Mucosa of stomach (tissue), 1 donor: ENCODE data around the gene PILRA.
"Not testable (repeated sequence)": the region's sequence is repeated elsewhere in the genome, so short reads cannot be mapped to it uniquely, and the experiment has no call there.

ENCODE experiments used
- H3K27me3 ChIP-seq: one replicate; pipeline ENCODE4 v1.7.0; 2013; ENCODE audit warnings: mild to moderate bottlenecking, low read length; ENCODE audit not compliant: control insufficient read depth, insufficient read depth
- H3K36me3 ChIP-seq: one replicate; pipeline ENCODE4 v1.7.0; 2013; ENCODE audit warnings: low read length; ENCODE audit not compliant: control insufficient read depth, insufficient read depth
- H3K4me1 ChIP-seq: one replicate; pipeline ENCODE4 v1.7.0; 2013; ENCODE audit warnings: mild to moderate bottlenecking, low read length; ENCODE audit not compliant: control insufficient read depth, insufficient read depth
- H3K4me3 ChIP-seq: one replicate; pipeline ENCODE4 v1.7.0; 2013; ENCODE audit warnings: low read length
- H3K9ac ChIP-seq: one replicate; pipeline ENCODE4 v1.7.0; 2013; ENCODE audit warnings: mild to moderate bottlenecking, low read length, moderate library complexity
- H3K9me3 ChIP-seq: one replicate; pipeline ENCODE4 v1.7.0; 2013; ENCODE audit warnings: mild to moderate bottlenecking, low read length, moderate library complexity; ENCODE audit not compliant: control insufficient read depth
- donor health status: Pancreatic carcinoma.

The PILRA gene

DNA sequence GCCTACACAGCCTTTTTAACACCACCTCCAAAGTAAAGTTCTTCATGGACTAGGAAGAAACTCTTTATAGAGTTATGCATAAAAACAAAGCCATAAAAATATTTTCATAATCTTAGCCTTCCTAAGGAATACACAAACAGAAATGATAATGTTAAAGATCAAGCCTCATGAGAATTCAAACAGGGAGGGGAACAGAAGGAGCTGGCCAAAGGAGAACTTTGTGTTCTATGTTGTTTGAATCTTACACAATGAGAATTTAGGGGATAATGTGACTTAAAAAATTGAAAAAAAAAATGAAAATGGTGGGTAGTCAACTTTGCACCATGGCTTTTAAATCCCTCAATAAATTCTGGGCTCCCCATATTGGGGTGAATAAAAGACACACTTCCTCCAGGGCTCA, 24.5 kb upstream of the PILRA start:
- Histone ChIP-seq H3K9me3 (no peaks in the 10 kb centered on the region), H3K4me1 (peaks cover 5% of the 10 kb centered on the region), H3K4me3 (no peak overlapping the region), H3K9ac (no peak overlapping the region), H3K27me3 (no peaks in the 10 kb centered on the region), H3K36me3 (peaks cover 17% of the 10 kb centered on the region)

DNA sequence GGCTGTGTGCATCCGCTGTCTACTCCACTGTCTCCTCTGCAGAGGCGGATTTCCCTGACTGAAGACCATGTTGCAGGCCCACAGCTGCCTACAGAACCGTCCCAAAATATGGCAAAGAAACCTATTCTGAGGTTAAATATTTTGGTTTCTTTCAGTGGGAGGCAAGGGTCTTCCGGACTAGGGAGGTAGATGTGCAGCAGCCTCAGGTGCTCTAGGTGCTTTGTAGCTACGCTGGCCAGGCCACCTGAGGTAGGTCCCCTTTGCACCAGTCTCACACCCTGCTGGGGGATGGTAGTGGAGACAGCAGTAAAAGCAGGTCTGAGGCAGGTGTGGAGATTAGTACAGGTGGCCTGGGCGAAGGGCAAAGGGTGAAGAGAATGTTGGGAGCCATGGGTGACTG, 23.5 kb upstream of the PILRA start:
- no peaks in the 10 kb centered on the region for H3K27me3 ChIP-seq
- H3K4me1 ChIP-seq = peaks cover 2% of the 10 kb centered on the region
- H3K9me3 ChIP-seq = no peaks in the 10 kb centered on the region
- H3K4me3 ChIP-seq = no peak overlapping the region
- H3K9ac ChIP-seq = no peak overlapping the region
- peaks cover 17% of the 10 kb centered on the region for H3K36me3 ChIP-seq

DNA sequence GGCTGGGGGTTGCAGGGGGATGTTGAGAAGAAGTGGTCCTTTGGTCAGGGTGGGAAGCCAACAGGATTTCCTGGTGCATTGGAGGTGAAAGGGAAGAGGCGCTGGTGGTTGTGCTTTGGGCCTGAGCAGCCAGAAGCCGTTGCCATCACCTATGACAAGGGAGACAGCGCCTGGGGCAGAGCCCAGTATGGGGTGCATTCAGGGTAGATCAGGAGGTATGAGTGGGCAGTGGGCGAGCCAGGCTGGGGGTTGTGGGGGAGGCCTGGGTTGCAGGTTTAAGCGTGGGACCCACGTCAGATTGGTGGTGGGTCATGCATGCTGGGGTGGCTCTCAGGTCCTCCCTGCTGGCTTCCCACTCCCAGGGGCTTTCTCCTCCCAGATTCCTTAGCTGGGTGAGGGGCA, 21.6 kb upstream of the PILRA start:
- H3K36me3 ChIP-seq = peaks cover 11% of the 10 kb centered on the region
- H3K27me3 ChIP-seq = no peaks in the 10 kb centered on the region
- no peaks in the 10 kb centered on the region for H3K9me3 ChIP-seq
- H3K4me1 ChIP-seq = no peaks in the 10 kb centered on the region
- no peak overlapping the region for H3K9ac ChIP-seq
- no peak overlapping the region for H3K4me3 ChIP-seq

DNA sequence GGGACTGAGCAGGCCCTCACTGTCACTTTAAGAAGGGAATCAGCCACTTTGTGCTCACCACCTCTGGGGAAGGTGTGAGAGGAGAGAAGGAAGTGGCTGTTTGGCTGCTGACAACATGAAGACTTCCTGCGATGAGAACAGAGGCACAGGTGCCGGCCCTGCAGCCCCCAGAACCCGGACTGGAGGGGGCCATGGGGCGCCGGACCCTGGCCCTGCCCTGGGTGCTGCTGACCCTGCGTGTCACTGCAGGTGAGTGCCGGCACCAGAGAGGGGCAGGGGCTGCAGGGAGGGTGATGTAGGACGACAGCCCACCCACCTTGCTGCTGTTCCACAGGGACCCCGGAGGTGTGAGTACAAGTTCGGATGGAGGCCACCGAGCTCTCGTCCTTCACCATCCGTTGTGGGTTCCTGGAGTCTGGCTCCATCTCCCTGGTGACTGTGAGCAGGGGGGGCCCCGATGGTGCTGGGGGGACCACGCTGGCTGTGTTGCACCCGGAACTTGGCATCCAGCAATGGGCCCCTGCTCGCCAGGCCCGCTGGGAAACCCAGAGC, 21.0 kb upstream of the PILRA start:
- not testable (repeated sequence) for H3K4me1 ChIP-seq, H3K9me3 ChIP-seq, H3K27me3 ChIP-seq, H3K9ac ChIP-seq, H3K4me3 ChIP-seq, H3K36me3 ChIP-seq

DNA sequence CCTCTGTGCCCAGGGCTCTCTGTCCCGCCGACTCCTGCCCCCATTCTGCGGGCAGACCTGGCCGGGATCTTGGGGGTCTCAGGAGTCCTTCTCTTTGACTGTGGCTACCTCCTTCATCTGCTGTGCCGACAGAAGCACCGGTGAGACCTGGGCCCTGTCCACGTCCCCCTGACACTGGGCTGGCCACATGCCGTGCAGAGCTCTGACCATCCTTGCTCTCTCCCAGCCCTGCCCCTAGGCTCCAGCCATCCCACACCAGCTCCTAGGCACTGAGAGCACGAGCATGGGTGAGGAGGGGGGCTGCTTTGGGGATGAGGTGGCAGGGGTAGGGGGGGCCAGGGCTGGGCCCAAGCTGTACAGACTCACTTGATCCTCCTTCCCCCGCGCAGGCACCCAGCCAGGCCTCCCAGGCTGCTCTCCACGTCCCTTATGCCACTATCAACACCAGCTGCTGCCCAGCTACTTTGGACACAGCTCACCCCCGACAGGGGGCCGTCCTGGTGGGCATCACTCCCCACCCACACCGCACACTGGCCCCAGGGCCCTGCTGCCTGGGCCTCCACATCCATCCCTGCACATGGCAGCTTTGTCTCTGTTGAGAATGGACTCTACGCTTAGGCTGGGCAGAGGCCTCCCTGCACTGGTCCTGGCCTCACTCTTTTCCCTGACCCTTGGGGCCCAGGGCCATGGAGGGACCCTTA, 20.2 kb upstream of the PILRA start:
- Histone ChIP-seq H3K9me3 (no peaks in the 10 kb centered on the region), H3K4me1 (no peaks in the 10 kb centered on the region), H3K9ac (no peak overlapping the region), H3K27me3 (no peaks in the 10 kb centered on the region), H3K36me3 (peaks cover 5% of the 10 kb centered on the region), H3K4me3 (no peak overlapping the region)

DNA sequence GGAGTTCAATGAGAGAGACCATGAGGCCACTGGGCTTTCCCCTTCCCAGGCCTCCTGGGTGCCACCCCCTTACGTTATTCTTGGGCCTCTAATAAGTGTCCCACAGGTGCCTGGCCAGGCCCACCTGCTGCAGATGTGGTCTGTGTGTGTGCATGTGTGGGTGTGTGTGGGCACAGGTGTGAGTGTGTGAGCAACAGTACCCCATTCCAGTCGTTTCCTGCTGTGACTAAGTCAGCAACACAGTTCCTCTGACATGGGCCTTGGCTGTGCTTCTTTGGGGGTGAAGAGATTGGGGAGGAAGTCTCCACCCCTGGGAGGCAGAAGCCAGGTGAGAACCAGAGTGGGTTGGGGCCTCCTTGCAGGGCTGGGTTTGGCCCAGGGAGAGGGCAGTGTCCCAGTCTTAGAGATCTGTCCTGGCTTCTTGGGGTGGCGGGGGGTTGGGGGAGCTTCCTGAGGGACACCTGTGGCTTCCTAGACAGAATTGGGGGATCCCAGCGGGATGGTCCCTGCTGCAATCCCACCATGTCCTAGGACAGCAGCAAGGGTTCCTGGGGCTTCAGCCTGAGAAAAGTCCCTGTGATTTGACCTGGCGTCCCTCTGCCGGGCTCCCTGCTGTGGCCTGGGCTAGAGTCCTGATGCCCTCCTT, 19.5 kb upstream of the PILRA start:
- no peak overlapping the region for H3K9ac ChIP-seq
- H3K4me3 ChIP-seq = no peak overlapping the region
- H3K9me3 ChIP-seq = no peaks in the 10 kb centered on the region
- peaks cover 6% of the 10 kb centered on the region for H3K36me3 ChIP-seq
- no peaks in the 10 kb centered on the region for H3K27me3 ChIP-seq
- no peaks in the 10 kb centered on the region for H3K4me1 ChIP-seq

DNA sequence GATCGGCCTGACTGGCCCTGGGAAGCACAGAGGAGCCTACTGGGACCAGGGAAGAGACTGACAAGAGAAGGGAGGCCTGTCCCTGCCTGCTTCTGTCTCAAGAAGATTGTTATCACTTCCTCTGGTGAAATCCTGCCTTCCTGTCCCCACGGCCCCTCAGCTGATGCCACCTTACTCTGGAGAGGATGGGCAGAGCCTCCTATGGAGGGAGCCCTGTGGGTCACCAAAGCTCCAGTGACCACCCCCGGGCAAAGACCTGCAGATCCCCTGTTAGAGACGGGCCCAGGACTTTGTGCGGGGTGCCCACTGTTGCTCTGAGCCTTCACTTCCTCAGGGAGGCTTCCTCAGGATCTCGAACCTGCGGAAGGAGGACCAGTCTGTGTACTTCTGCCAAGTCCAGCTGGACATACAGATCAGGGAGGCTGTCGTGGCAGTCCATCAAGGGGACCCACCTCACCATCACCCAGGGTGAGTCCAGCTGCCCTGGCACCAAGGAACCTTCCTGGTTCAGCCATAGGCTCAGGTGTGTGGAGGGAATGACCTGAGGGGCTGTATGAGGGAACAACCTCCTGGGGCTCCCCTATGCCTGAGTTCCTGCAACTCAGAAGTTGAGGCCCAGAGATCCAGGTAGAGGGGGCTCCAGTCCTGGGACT, 16.7 kb upstream of the PILRA start:
- H3K4me3 ChIP-seq = no peak overlapping the region
- no peak overlapping the region for H3K9ac ChIP-seq
- H3K36me3 ChIP-seq = peaks cover 13% of the 10 kb centered on the region
- no peaks in the 10 kb centered on the region for H3K4me1 ChIP-seq
- H3K27me3 ChIP-seq = no peaks in the 10 kb centered on the region
- H3K9me3 ChIP-seq = no peaks in the 10 kb centered on the region

DNA sequence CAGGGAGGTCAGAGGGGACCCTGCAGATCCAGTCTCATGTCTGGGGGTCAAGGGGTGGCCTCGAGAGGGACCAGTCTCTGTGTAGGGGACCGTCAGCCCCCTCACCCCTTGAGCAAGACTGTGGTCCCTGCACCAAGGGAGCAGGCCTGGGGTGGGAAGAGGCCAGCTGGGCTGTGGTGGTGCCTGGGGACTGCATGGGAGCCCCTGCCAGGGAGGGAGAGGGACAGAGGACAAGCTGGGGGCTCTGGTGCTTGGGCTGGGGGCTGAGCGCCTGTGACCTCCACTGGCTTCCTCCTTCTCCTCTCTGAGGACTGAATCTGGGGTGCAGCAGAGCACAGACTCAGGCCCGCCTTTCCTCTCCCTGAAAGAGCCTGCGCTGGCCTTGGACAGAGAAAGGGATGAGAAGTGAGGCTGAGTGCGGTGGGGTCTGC, 16.1 kb upstream of the PILRA start:
- Histone ChIP-seq H3K9ac (no peak overlapping the region), H3K36me3 (peaks cover 13% of the 10 kb centered on the region)

DNA sequence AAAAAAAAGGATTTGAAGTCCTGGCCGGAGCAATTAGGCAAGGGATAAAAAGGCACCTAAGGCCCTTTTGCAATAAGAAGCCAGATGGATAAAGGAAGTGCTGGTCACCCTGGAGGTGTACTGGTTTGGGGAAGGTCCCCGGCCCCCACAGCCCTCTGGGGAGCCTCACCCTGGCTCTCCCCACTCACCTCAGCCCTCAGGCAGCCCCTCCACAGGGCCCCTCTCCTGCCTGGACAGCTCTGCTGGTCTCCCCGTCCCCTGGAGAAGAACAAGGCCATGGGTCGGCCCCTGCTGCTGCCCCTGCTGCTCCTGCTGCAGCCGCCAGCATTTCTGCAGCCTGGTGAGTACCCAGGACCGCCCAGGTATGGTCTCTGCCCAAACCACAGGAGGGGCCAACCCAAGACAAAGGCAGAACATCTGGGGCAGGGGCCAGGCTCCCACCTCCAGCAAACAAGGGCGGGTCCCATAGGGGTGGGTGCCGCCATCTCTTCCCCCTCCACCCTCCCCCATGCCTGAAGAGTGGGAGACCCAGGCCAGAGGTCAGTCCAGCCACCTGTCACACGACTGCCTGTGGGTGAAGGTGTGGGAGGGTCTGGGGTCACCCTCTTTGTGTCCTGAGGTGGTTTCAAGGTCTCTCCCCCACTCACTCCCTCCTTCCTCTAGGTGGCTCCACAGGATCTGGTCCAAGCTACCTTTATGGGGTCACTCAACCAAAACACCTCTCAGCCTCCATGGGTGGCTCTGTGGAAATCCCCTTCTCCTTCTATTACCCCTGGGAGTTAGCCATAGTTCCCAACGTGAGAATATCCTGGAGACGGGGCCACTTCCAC, 15.0 kb upstream of the PILRA start, which contains the start of gene PILRB:
Gene PILRB (plus strand): TSS at position 91 of the 830 bp plus-strand sequence. CDS start 186 bp downstream, at position 277.
- Histone ChIP-seq H3K27me3 (no peaks in the 10 kb centered on the region), H3K4me1 (no peaks in the 10 kb centered on the region), H3K36me3 (peaks cover 11% of the 10 kb centered on the region), H3K9ac (no peak within 1 kb of the TSS), H3K4me3 (no peak within 1 kb of the TSS), H3K9me3 (no peaks in the 10 kb centered on the region)

More for the DNA sequence above, 16.1 kb upstream of the PILRA start:
- H3K9me3 ChIP-seq = no peaks in the 10 kb centered on the region
- H3K4me1 ChIP-seq = no peaks in the 10 kb centered on the region
- H3K4me3 ChIP-seq = no peak overlapping the region
- H3K27me3 ChIP-seq = no peaks in the 10 kb centered on the region

DNA sequence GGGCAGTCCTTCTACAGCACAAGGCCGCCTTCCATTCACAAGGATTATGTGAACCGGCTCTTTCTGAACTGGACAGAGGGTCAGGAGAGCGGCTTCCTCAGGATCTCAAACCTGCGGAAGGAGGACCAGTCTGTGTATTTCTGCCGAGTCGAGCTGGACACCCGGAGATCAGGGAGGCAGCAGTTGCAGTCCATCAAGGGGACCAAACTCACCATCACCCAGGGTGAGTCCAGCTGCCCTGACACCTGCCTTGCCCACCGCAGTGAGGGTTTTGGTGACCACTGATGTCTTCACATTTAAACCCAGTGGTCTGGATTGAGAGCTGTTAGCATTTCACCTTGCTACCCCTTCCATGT, 14.5 kb upstream of the PILRA start:
- no peak overlapping the region for H3K4me3 ChIP-seq
- no peak overlapping the region for H3K9ac ChIP-seq
- no peaks in the 10 kb centered on the region for H3K27me3 ChIP-seq
- peaks cover 8% of the 10 kb centered on the region for H3K36me3 ChIP-seq
- no peaks in the 10 kb centered on the region for H3K4me1 ChIP-seq
- H3K9me3 ChIP-seq = no peaks in the 10 kb centered on the region

DNA sequence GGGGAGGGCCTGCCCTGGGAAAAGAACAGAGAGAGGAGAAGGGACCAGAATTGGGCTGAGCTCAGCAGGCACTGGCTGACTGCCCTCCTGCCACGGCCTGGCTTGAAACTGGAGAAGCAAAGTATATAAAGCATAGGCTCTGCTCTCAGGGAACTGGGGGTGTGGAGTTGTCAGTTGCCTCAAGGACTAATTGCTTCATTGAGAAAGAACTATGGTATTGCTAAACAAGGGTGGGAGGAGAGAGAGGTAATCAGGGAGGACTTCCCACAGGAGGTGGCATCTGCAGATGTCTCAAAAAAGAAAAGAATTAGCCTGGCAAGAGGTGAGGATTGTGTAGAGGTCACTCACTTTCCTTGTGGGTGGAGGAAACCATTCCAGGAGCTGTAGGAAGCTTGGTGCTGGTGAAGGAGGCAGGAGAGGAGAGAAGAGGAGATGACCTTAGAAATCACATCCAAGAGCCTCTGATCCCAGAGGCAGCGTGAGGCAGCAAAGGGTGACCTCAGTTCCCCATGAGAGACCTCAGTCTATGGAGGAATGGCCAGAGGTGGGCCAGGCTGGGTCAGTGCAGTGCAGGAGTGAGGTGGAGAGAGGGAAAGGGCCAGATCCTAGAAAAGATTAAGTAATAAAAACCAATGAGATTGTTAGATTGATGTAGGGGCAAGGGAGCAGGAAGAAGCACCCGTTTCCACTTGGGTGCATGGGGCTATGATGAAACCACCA, 13.0 kb upstream of the PILRA start:
- H3K36me3 ChIP-seq = peaks cover 8% of the 10 kb centered on the region
- no peaks in the 10 kb centered on the region for H3K27me3 ChIP-seq
- no peak overlapping the region for H3K4me3 ChIP-seq
- no peaks in the 10 kb centered on the region for H3K4me1 ChIP-seq
- no peaks in the 10 kb centered on the region for H3K9me3 ChIP-seq
- H3K9ac ChIP-seq = no peak overlapping the region
